Neural cell (in vitro differentiated cells): ENCODE results near the gene COLEC12. TPM values are rescaled to one million over a fixed set of nuclear protein-coding genes. Genes with fewer than 3 reads are reported as not detected.

Source experiments
- H2AFZ ChIP-seq: fragments of 200-600, 300-800 bp; sonication (generic), shearing (Covaris generic); 2 replicates; pipeline ENCODE4 v1.6.0; 2014; ENCODE audit warnings: low read depth, mild to moderate bottlenecking, antibody characterized with exemption, low read length, moderate library complexity
- H3F3A ChIP-seq: fragments of 200-600 bp; shearing (Covaris generic); 2 replicates; pipeline ENCODE4 v1.6.1; 2016; ENCODE audit warnings: mild to moderate bottlenecking, moderate library complexity, mixed read lengths, antibody characterized with exemption, low read length; ENCODE audit not compliant: insufficient read depth, poor library complexity, severe bottlenecking
- H3K27ac ChIP-seq: fragments of 200-600, 300-800 bp; sonication (generic), shearing (Covaris generic); 2 replicates; pipeline ENCODE4 v1.5.1; 2014; ENCODE audit warnings: mild to moderate bottlenecking, low read length, moderate library complexity
- H3K27me3 ChIP-seq: fragments of 300-800, 200-600 bp; sonication (generic), shearing (Covaris generic); 2 replicates; pipeline ENCODE4 v1.6.0; 2014; ENCODE audit warnings: mild to moderate bottlenecking, low read depth, low read length, moderate library complexity; ENCODE audit not compliant: insufficient read depth
- H3K36me3 ChIP-seq: fragments of 300-800, 200-600 bp; sonication (generic), shearing (Covaris generic); 2 replicates; pipeline ENCODE4 v1.5.1; 2014; ENCODE audit warnings: mild to moderate bottlenecking, antibody characterized with exemption, low read length, moderate library complexity; ENCODE audit not compliant: insufficient read depth
- H3K4me2 ChIP-seq: fragments of 300-800, 200-600 bp; sonication (generic), shearing (Covaris generic); 2 replicates; pipeline ENCODE4 v1.6.0; 2014; ENCODE audit warnings: mild to moderate bottlenecking, low read length
- H3K4me3 ChIP-seq: fragments of 300-800, 200-600 bp; sonication (generic), shearing (Covaris generic); 2 replicates; pipeline ENCODE4 v1.5.1; 2014; ENCODE audit warnings: mild to moderate bottlenecking, low read length, moderate library complexity
- H3K79me2 ChIP-seq: fragments of 200-600 bp; shearing (Covaris generic); replicated peaks from 2 replicates; pipeline ENCODE4 v1.6.0; 2014; ENCODE audit warnings: mild to moderate bottlenecking, low read length, moderate library complexity; ENCODE audit not compliant: insufficient read depth
- H3K9ac ChIP-seq: fragments of 300-800, 200-600 bp; sonication (generic), shearing (Covaris generic); 2 replicates; pipeline ENCODE4 v1.6.1; 2016; ENCODE audit warnings: mild to moderate bottlenecking, low read length, mixed read lengths
- H3K9me2 ChIP-seq: fragments of 200-600 bp; shearing (Covaris generic); 2 replicates; pipeline ENCODE4 v1.6.1; 2016; ENCODE audit warnings: mild to moderate bottlenecking, low read length, mixed read lengths; ENCODE audit not compliant: insufficient read depth
- H3K9me3 ChIP-seq: fragments of 200-600, 300-800 bp; sonication (generic), shearing (Covaris generic); 2 replicates; pipeline ENCODE4 v1.6.1; 2016; ENCODE audit warnings: mild to moderate bottlenecking, mixed run types, low read length, moderate library complexity, mixed read lengths
- H4K20me1 ChIP-seq: fragments of 200-600 bp; shearing (Covaris generic); 2 replicates; pipeline ENCODE4 v1.6.1; 2016; ENCODE audit warnings: mild to moderate bottlenecking, mixed run types; ENCODE audit not compliant: insufficient read depth
- CTCF ChIP-seq: fragments of 450-650 bp; IDR thresholded peaks from 2 replicates; pipeline ENCODE4 v1.5.1; 2014; ENCODE audit warnings: antibody characterized with exemption, mild to moderate bottlenecking, moderate library complexity; ENCODE audit not compliant: poor library complexity, severe bottlenecking
- EP300 ChIP-seq: fragments of 450-650 bp; conservative IDR thresholded peaks from 2 replicates; pipeline ENCODE4 v1.6.1; 2014; ENCODE audit warnings: antibody characterized with exemption, mild to moderate bottlenecking, moderate library complexity; ENCODE audit not compliant: poor library complexity, severe bottlenecking
- EZH2 ChIP-seq: fragments of 200-600, 300-800 bp; shearing (Covaris generic), sonication (generic); IDR thresholded peaks from 2 replicates; pipeline ENCODE4 v1.6.1; 2014; ENCODE audit warnings: antibody characterized with exemption, low read length, borderline replicate concordance, mild to moderate bottlenecking; ENCODE audit not compliant: insufficient read depth, poor library complexity, severe bottlenecking
- MXI1 ChIP-seq: fragments of 450-650 bp; conservative IDR thresholded peaks from 2 replicates; pipeline ENCODE4 v1.6.1; 2014; ENCODE audit warnings: antibody characterized with exemption, mild to moderate bottlenecking; ENCODE audit not compliant: poor library complexity, severe bottlenecking
- REST ChIP-seq: IDR thresholded peaks from 2 replicates; pipeline ENCODE4 v1.6.1; 2012; ENCODE audit warnings: borderline replicate concordance
- SMC3 ChIP-seq: fragments of 450-650 bp; conservative IDR thresholded peaks from 2 replicates; pipeline ENCODE4 v1.6.1; 2014; ENCODE audit warnings: antibody characterized with exemption, mild to moderate bottlenecking, moderate library complexity; ENCODE audit not compliant: poor library complexity
- TAF1 ChIP-seq: IDR thresholded peaks from 2 replicates; pipeline ENCODE4 v1.6.1; 2012; ENCODE audit warnings: low read depth
- polyA plus RNA-seq: library from polyadenylated mRNA; depleted of rRNA; stranded (reverse); fragments of >200 nt; gene quantifications from 2 replicates; pipeline ENCODE4 v1.2.3, GENCODE V29; 2014

Gene COLEC12
- polyA plus RNA-seq, 1 donor from 2014 or later, result 0.42 TPM

- Histone ChIP-seq H2AFZ (no peak overlapping the region), H3K9me2 (no peaks in the 10 kb centered on the region), H3K9me3 (no peaks in the 10 kb centered on the region), H3K79me2 (no peaks in the 10 kb centered on the region), H3F3A (no peaks in the 10 kb centered on the region), H3K27me3 (no peaks in the 10 kb centered on the region), H3K27ac (no peak overlapping the region), H3K9ac (no peak overlapping the region), H4K20me1 (no peaks in the 10 kb centered on the region), H3K4me2 (no peak overlapping the region), H3K4me3 (no peak overlapping the region), H3K36me3 (no peaks in the 10 kb centered on the region)
- TF ChIP-seq CTCF, result no peak
- TF ChIP-seq TAF1, result no peak
- no peak for TF ChIP-seq EZH2
- no peak for TF ChIP-seq EP300
- TF ChIP-seq MXI1, result no peak
- TF ChIP-seq REST, result no peak
Measured at GRCh38 chr18:295756-296490, 204.6 kb downstream of the COLEC12 start.

- Histone ChIP-seq H3K9me2 (no peaks in the 10 kb centered on the region), H2AFZ (no peak overlapping the region)
Measured at GRCh38 chr18:294566-294965, 205.9 kb downstream of the COLEC12 start.

More at GRCh38 chr18:294566-294965, 205.9 kb downstream of the COLEC12 start:
- H3K4me3 ChIP-seq, result no peak overlapping the region
- no peaks in the 10 kb centered on the region for H3K79me2 ChIP-seq
- H3K9ac ChIP-seq, result no peak overlapping the region
- no peak overlapping the region for H3K4me2 ChIP-seq
- H4K20me1 ChIP-seq, result no peaks in the 10 kb centered on the region
- no peaks in the 10 kb centered on the region for H3K36me3 ChIP-seq
- H3K27ac ChIP-seq, result no peak overlapping the region
- no peaks in the 10 kb centered on the region for H3F3A ChIP-seq
- TF ChIP-seq REST, result no peak
- no peak for TF ChIP-seq MXI1
- no peak for TF ChIP-seq EZH2
- TF ChIP-seq EP300, result no peak
- TF ChIP-seq CTCF, result no peak
- no peak for TF ChIP-seq SMC3
- no peaks in the 10 kb centered on the region for H3K9me3 ChIP-seq
- H3K27me3 ChIP-seq, result no peaks in the 10 kb centered on the region
